ENCODE results near the gene CDK4.
A peak's percentile ranks its signal among the peaks of the same experiment; 100 is the strongest.

CDK4 gene

GRCh38 chr12:57771873-57772428 is 19.8 kb upstream of the CDK4 start, which contains the start of gene METTL1:
TSS of gene METTL1 (minus strand) at chr12:57772105. CDS start at chr12:57772083, 22 bp downstream.
- H3K27ac ChIP-seq = peak within 1 kb of the TSS; percentile 95

DNA sequence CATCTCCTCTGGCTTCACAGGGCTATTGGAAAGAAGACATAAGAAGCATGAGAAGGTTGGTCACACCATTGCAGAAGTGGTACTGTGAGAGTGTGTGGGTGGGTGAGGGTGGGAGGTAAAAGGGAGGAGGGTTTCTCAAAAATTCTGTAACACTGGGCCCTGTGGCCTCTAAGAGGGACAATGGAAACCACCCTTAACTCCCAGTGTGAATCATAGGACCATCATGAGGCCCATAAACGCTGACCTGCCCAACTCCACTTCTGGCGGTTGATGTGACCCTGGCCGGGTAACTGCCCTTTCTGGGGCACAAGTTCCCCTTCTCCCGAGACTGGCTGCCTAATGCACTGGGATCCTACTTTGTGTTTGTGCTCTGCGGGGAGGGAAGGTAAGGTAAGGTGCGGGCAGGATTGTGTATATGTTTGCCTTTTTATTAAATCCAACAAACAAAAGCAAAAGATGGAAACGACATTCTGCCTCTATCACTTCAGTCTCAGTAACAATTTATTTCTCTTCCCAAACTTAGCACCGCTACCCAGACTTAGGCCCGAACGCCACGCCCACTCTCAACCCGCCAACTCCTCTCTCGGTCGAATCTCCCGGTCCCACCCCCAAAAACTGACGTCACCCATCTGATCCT is 19.2 kb upstream of the CDK4 start:
- H3K27ac ChIP-seq = peak overlapping the region; percentile 95
- TF ChIP-seq, protein P1, sequence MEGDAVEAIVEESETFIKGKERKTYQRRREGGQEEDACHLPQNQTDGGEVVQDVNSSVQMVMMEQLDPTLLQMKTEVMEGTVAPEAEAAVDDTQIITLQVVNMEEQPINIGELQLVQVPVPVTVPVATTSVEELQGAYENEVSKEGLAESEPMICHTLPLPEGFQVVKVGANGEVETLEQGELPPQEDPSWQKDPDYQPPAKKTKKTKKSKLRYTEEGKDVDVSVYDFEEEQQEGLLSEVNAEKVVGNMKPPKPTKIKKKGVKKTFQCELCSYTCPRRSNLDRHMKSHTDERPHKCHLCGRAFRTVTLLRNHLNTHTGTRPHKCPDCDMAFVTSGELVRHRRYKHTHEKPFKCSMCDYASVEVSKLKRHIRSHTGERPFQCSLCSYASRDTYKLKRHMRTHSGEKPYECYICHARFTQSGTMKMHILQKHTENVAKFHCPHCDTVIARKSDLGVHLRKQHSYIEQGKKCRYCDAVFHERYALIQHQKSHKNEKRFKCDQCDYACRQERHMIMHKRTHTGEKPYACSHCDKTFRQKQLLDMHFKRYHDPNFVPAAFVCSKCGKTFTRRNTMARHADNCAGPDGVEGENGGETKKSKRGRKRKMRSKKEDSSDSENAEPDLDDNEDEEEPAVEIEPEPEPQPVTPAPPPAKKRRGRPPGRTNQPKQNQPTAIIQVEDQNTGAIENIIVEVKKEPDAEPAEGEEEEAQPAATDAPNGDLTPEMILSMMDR (IDR thresholded peaks at IDR 0.05) = no peak
- no peak for TF ChIP-seq ZFX (IDR thresholded peaks at IDR 0.05; ENCODE audit: borderline replicate concordance)

More at GRCh38 chr12:57771873-57772428, 19.8 kb upstream of the CDK4 start, which contains the start of gene METTL1:
- no peak for TF ChIP-seq ZFX (IDR thresholded peaks at IDR 0.05; ENCODE audit: borderline replicate concordance)
- TF ChIP-seq, protein P1 (IDR thresholded peaks at IDR 0.05) = no peak; the same call in 1 of the 2 replicates

DNA sequence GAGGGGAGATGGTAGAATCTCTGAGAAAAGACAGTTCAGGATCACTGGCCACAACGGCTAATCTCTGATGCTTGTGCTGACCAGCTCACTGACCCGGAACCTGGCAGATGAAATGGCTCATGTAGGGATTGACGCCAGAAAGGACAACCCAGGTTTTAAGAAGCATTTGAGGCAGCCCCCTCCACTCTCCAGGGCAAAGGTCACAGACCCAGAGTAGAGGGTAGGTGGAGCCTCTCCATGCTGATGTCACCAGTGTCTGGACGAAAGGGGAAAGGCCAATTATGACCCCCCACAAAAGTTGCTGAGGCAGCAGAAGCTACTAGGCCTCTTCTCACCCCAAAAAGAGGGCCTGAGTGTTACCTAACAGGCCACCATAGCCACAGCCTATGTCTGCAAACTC is 18.6 kb upstream of the CDK4 start:
- H3K27ac ChIP-seq = peak overlapping the region; percentile 95
- TF ChIP-seq, protein P1 (IDR thresholded peaks at IDR 0.05) = no peak
- TF ChIP-seq ZFX (IDR thresholded peaks at IDR 0.05; ENCODE audit: borderline replicate concordance) = no peak

- no peak overlapping the region for H3K27ac ChIP-seq
- TF ChIP-seq, protein P1 (IDR thresholded peaks at IDR 0.05) = no peak
- TF ChIP-seq ZFX (IDR thresholded peaks at IDR 0.05; ENCODE audit: borderline replicate concordance) = no peak
Measured at GRCh38 chr12:57769594-57769993, 17.5 kb upstream of the CDK4 start.

DNA sequence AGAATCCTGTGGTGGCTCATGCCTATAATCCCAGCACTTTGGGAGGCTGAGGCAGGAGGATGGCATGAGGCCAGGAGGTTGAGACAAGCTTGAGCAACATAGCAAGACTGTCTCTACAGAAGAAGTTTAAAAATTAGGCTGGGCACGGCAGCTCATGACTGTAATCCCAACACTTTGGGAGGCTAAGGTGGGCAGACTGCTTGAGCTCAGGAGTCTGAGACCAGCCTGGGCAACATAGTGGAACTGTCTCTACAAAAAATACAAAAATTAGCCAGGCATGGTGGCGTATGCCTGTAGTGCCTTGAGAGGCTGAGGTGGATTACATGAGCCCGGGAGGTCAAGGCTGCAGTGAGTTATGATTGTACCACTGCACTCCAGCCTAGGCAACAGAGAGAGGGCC is 15.8 kb upstream of the CDK4 start:
- H3K27ac ChIP-seq = peak overlapping the region; percentile 83
- no peak for TF ChIP-seq ZFX (IDR thresholded peaks at IDR 0.05; ENCODE audit: borderline replicate concordance)
- TF ChIP-seq, protein P1 (IDR thresholded peaks at IDR 0.05) = no peak

GRCh38 chr12:57767305-57767698 is 15.2 kb upstream of the CDK4 start:
- TF ChIP-seq, protein P1 (IDR thresholded peaks at IDR 0.05) = no peak
- no peak for TF ChIP-seq ZFX (IDR thresholded peaks at IDR 0.05; ENCODE audit: borderline replicate concordance)
- peak overlapping the region; percentile 83 for H3K27ac ChIP-seq
